HG03045 (cell line): ENCODE measurements around the gene TMEM18.

Source experiments
- ATAC-seq: cut with Tn5 transposase; IDR thresholded peaks from one replicate; pipeline ENCODE4 v1.9.1; 2021; ENCODE audit warnings: mild to moderate bottlenecking, moderate library complexity; ENCODE audit not compliant: unreplicated experiment

Gene TMEM18

DNA sequence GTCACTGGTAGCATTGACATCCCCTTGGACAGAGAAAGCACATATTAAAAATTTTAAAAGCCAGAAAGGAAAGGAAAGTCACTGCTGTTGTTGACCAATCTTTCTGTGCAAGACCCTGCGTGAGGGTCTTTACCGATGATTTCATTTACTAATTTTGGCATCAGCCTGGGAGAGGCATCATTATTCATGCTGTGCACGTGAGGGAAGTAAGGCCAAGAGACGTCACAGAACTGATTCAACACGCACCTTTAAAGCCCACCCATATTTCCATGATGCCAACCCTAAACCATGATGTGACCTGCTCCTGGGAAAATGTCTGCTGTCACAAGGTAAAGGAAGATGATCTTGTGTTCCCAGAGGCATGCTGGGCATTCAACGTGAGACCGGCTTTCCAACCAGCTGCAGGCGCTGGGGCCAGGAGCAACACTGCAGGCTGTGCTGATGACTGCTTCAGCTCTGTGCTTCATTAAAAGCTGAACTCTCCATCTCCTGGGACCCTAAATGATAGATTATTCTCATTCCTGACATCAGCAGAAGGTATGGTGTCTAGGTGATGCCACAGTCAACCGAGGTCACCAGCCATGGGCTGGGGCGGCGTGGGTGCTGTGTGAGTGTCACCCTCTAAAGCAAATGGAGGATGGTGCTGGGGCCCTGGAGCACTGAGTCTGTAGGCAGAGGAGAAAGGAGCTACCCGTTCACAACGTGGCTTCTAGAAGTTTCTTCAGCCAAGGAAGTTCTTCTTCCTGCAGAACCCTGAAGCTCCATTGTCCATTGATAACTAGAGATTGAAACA is 53.9 kb downstream of the TMEM18 start:
- no peak for ATAC-seq

DNA sequence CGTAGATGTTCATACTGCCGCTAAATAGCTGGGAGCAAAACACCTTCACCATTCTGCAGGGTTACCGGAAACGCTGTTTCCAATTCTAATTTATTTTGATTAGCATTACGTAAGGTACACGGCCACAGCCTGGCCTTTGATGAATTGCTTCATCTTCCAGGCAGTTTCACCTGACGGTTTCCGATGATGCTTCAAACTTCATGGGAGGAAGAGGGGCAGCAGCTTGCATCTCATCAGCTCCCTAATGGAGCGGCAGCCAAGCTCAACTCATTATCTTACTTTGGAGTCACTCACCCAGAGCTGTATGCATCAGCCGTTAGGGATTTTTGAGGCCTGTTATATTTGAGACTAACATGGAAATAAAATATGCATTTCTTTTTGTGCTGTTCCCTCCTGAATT is 54.8 kb downstream of the TMEM18 start:
- ATAC-seq, result no peak

DNA sequence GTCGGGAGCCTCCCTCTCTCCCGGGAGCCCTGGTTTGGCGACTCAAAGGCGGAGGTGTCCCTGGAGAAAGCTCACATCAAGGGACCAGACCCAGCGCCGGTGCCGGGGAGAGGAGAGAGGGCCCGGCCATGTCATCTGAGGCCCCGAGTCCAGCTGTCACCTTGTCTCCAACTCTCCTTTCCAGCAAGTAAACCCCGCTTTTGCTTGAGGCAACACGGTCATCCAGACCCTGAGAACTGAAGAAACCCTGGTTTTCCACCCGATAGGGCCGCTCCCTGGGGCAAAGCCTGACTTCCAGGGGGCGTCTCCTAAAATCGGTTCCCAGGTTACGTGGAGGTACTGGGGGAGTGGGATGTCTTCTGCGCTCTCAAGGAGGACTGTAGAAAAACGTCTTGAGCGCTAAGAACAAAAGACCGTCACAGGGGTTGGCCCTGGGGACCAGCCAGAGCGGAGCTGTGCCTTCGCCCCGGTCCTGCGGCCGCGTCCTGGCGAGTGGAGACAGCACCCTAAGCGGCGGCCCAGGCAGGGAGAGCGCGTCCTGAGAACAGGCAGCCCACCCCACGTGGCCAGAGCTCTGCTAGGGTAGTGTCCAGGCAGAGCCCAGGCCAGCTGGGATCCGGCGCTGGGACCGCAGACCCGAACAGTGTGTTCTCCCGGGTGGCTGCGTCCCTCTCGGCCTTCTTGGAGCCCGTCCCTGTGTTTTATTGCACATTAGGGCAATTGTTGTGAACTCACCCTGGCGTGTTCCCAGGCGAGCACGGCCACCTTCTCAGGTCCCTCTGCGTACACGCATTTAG is 55.7 kb downstream of the TMEM18 start:
- no peak for ATAC-seq

DNA sequence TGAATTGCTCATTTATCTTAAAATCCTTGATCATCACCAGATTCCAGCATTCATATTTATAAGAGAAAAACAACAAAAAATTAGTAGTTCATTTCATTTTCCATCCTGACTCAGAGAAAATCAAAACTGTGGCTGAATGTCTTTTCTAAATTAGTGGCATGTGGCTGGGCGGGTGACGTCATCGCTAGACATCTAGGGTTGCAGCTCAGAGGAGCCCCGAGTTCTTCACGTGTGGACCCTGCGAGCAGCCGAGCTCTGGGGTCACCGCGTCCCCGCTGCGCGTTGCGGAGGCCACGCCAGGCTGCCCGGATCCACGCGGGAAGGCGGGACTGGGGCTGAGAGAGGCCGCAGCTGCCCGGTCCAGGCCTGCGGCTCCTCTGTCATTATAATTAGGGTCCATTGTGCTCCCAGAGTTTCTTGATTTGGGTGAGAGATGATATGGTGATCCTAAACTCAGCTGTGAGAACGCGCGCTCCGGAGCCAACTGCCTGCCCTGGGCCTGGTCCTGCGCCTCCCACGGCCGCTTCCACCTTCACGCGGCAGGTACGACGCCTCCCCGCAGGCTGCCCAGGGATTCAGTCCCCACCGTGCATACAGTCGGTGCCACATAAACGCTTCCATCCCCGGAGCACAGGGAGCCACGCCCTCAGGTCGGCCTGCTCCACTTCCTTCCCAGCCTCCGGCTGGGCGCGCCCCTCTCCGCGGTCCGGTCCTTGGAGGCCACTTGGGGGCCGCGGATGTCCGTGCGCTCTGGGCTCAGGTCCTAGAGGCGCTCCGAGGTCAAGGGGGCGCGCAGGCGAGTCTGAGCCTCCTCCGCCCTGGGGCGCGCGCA is 56.5 kb downstream of the TMEM18 start:
- no peak for ATAC-seq

DNA sequence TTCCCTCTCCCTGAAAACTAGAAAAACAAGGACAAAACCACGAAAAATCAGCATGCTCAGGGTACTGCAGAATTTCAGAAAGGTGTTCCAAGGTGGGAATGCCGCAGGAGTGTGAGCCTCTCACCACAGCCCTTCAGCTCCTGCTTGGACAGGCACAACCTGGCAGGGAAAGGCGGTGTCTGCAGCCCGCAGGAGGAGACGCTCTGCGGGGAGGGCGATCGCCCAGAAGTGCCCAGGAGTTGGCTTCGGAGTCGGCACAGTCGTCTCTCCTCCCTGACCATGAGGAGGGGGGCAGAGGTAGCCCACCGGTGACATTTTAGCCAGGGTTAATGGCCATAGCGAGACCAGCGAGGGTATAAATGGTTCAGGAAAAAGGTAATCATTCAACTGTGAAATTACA is 57.2 kb downstream of the TMEM18 start:
- no peak for ATAC-seq

DNA sequence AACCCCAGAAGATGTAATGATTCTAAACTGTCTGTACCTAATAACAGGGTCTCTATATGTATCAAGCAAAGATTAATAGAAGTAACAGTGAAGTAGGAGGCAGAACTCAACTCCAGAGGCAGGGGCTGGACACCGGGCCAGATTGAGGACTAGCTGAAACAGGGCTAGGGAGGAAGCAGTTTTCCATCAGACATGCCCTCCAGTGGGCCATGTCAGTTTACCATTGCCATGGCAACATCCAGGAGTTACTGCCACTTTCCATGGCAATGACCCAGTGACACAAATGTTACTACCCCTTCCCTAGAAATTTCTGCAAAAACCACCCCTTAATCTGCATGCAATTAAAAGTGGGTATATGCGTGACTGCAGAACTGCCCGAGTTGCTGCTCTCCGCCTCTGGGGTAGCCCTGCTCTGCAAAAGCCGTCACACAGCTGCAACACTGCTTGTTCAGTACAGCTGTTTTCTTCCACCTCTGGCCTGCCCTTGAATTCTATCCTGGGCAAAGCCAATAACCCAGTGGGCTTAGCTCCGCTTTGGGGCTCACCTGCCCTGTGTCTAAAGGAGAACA is 58.7 kb downstream of the TMEM18 start:
- ATAC-seq, result no peak

DNA sequence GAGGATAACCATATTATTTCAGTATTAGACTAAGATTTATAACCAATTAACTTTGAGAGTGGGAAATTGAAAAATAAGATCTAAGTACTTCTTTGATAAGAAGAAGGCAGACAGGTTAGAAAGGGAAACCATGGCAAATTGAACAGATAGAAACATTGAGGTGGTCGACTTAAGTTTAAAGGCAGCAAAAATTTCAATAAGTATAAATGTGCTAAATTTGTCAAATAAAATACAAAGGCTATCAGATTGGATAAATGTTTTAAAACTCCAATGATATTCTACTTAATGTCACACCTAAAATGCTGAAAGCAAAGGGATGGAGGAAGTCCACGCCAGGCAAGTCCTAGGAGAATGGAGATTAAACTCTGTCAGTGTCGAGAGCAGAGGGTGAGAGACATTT is 59.2 kb downstream of the TMEM18 start:
- ATAC-seq, result no peak
